Mesothelial cell of epicardium (in vitro differentiated cells): ENCODE results near the gene CDC42BPG. TPM values are rescaled to one million over a fixed set of nuclear protein-coding genes. Genes with fewer than 3 reads are reported as not detected.

Experiments used
- DNase-seq, 2 experiments: peaks; one replicate each; pipeline ENCODE4 v3.0.0; 2021; ENCODE audit warnings: low spot score in 2 of 2; ENCODE audit not compliant: unreplicated experiment in 2 of 2
- H3K27ac Mint-ChIP-seq: 2 replicates; pipeline ENCODE4 v1.8.0; 2021; ENCODE audit warnings: mixed read lengths
- H3K27me3 Mint-ChIP-seq: 2 replicates; pipeline ENCODE4 v1.8.0; 2021; ENCODE audit warnings: low read depth, mixed read lengths
- H3K36me3 Mint-ChIP-seq: 2 replicates; pipeline ENCODE4 v1.8.0; 2021; ENCODE audit warnings: mixed read lengths
- H3K4me1 Mint-ChIP-seq: 2 replicates; pipeline ENCODE4 v1.8.0; 2021; ENCODE audit warnings: mixed read lengths
- H3K4me3 Mint-ChIP-seq: 2 replicates; pipeline ENCODE4 v1.8.0; 2021; ENCODE audit warnings: mild to moderate bottlenecking, moderate library complexity, mixed read lengths
- H3K9me3 Mint-ChIP-seq: 2 replicates; pipeline ENCODE4 v1.8.0; 2021; ENCODE audit warnings: mixed read lengths
- total RNA-seq: library from RNA; stranded (reverse); gene quantifications from 3 replicates; pipeline ENCODE4 v1.2.1, GENCODE V29; 2021
- TF ChIP-seq, protein P1 (sequence below): fragments of 200-600 bp; sonication (generic); IDR thresholded peaks from one replicate; pipeline ENCODE4 v1.5.0; 2021; ENCODE audit warnings: antibody characterized with exemption; ENCODE audit not compliant: unreplicated experiment

Gene CDC42BPG
- total RNA-seq, 1 donor from 2014 or later, result 30.1 TPM

GRCh38 chr11:64839887-64840782, 4.3 kb downstream of the CDC42BPG start:
- TF ChIP-seq, protein P1, sequence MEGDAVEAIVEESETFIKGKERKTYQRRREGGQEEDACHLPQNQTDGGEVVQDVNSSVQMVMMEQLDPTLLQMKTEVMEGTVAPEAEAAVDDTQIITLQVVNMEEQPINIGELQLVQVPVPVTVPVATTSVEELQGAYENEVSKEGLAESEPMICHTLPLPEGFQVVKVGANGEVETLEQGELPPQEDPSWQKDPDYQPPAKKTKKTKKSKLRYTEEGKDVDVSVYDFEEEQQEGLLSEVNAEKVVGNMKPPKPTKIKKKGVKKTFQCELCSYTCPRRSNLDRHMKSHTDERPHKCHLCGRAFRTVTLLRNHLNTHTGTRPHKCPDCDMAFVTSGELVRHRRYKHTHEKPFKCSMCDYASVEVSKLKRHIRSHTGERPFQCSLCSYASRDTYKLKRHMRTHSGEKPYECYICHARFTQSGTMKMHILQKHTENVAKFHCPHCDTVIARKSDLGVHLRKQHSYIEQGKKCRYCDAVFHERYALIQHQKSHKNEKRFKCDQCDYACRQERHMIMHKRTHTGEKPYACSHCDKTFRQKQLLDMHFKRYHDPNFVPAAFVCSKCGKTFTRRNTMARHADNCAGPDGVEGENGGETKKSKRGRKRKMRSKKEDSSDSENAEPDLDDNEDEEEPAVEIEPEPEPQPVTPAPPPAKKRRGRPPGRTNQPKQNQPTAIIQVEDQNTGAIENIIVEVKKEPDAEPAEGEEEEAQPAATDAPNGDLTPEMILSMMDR, result no peak
- peaks cover 25% of the 10 kb centered on the region for H3K4me1 Mint-ChIP-seq
- H3K36me3 Mint-ChIP-seq, result no peaks in the 10 kb centered on the region
- DNase-seq, result no peak
- no peaks in the 10 kb centered on the region for H3K9me3 Mint-ChIP-seq
- H3K27me3 Mint-ChIP-seq, result no peaks in the 10 kb centered on the region
- H3K27ac Mint-ChIP-seq, result no peak overlapping the region
- H3K4me3 Mint-ChIP-seq, result no peak overlapping the region

DNA sequence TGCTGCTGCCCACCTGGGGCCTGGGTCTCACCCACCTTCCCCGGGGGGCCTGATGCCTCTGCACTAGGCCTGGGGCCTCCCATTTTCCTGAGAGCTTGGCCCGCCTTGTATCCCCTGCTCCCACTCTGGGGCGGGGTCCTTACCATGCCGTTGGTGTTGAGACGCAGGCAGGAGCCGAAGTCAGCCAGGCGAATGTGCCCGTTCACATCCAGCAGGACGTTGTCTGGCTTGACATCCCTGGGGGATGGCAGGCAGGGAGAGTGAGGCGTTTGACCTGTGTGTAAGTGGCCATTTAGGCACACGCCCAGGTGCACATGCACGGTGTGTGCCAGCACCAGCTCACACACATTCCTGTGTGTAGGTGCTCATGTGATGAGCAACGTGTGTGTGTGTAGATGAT, 5.1 kb downstream of the CDC42BPG start:
- no peak overlapping the region for H3K4me3 Mint-ChIP-seq
- H3K9me3 Mint-ChIP-seq, result no peaks in the 10 kb centered on the region
- no peak overlapping the region for H3K27ac Mint-ChIP-seq
- H3K4me1 Mint-ChIP-seq, result peaks cover 23% of the 10 kb centered on the region
- no peaks in the 10 kb centered on the region for H3K27me3 Mint-ChIP-seq
- no peaks in the 10 kb centered on the region for H3K36me3 Mint-ChIP-seq
- no peak for DNase-seq
- TF ChIP-seq, protein P1, result no peak

- no peak for DNase-seq
- peaks cover 20% of the 10 kb centered on the region for H3K4me1 Mint-ChIP-seq
- no peaks in the 10 kb centered on the region for H3K36me3 Mint-ChIP-seq
- no peak overlapping the region for H3K4me3 Mint-ChIP-seq
- H3K27ac Mint-ChIP-seq, result no peak overlapping the region
- TF ChIP-seq, protein P1, result no peak
- no peaks in the 10 kb centered on the region for H3K27me3 Mint-ChIP-seq
- no peaks in the 10 kb centered on the region for H3K9me3 Mint-ChIP-seq
Measured at GRCh38 chr11:64838600-64839334, 5.7 kb downstream of the CDC42BPG start.

GRCh38 chr11:64837887-64838351, 6.5 kb downstream of the CDC42BPG start:
- H3K4me1 Mint-ChIP-seq, result peaks cover 13% of the 10 kb centered on the region
- no peak overlapping the region for H3K4me3 Mint-ChIP-seq
- no peaks in the 10 kb centered on the region for H3K36me3 Mint-ChIP-seq
- no peaks in the 10 kb centered on the region for H3K9me3 Mint-ChIP-seq
- H3K27ac Mint-ChIP-seq, result no peak overlapping the region
- no peak for DNase-seq
- TF ChIP-seq, protein P1, result no peak
- H3K27me3 Mint-ChIP-seq, result no peaks in the 10 kb centered on the region

DNA sequence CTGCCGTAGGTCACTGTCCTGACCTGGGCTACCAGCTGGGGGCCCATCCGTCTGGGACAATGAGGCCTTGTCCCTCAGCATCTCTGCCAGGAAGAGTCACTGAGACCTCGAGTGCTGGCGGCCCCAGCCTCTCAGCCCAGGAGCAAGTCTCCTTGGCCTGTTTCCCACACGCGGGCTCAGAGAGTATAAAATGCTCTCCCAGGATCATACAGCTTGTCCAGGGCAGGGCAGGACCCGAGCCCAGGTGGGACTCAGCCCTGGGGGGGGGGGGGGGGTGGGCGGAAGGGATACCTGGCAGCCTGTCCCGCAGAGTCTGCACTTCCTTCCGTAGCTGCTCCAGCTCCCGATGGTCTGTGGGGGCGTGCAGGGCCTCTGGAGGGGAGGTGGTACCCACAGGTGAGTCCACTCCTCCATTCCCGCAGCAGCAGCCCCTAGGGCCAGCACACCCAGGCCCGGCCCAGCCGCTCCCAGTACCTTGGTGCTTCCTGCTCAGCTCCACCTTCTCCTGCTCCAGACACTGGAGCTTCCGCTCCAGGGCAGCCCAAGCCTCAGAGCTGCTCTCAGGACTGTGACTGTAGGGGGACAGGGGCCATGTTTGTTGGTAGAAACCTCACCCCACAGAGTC, 7.9 kb downstream of the CDC42BPG start:
- H3K27me3 Mint-ChIP-seq, result no peaks in the 10 kb centered on the region
- TF ChIP-seq, protein P1, result no peak
- no peak overlapping the region for H3K27ac Mint-ChIP-seq
- DNase-seq, result no peak
- no peaks in the 10 kb centered on the region for H3K9me3 Mint-ChIP-seq
- H3K4me1 Mint-ChIP-seq, result peaks cover under 1% of the 10 kb centered on the region
- H3K4me3 Mint-ChIP-seq, result no peak overlapping the region
- H3K36me3 Mint-ChIP-seq, result no peaks in the 10 kb centered on the region
